LNCAP (cell line): Measurements from ENCODE around the gene SOCS6.

ENCODE experiments used
- TF ChIP-seq, protein P1 (sequence below): fragments of 450-650 bp; IDR thresholded peaks from 2 replicates; pipeline ENCODE4 v1.5.1; 2017; ENCODE audit warnings: mild to moderate bottlenecking

SOCS6 gene

DNA sequence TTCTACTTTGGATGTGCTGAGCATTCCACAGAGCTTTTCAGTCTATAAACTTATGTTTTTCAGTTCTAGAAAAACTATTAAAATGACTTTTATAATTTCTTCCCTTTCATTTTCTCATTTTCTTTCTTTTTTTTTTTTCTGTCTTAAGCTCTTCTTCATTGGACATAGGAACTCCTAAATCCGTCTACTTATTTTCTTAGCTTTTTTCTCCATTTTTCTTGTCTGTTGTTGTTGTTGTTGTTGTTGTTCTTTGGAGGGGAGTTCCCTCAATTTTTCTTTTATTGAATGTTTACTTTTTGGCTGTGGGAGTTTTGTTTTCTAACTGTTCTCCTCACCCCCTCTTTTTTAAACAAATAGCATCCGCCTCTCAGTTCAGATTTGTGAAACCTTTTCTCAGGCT, 7.9 kb downstream of the SOCS6 start:
- TF ChIP-seq, protein P1, sequence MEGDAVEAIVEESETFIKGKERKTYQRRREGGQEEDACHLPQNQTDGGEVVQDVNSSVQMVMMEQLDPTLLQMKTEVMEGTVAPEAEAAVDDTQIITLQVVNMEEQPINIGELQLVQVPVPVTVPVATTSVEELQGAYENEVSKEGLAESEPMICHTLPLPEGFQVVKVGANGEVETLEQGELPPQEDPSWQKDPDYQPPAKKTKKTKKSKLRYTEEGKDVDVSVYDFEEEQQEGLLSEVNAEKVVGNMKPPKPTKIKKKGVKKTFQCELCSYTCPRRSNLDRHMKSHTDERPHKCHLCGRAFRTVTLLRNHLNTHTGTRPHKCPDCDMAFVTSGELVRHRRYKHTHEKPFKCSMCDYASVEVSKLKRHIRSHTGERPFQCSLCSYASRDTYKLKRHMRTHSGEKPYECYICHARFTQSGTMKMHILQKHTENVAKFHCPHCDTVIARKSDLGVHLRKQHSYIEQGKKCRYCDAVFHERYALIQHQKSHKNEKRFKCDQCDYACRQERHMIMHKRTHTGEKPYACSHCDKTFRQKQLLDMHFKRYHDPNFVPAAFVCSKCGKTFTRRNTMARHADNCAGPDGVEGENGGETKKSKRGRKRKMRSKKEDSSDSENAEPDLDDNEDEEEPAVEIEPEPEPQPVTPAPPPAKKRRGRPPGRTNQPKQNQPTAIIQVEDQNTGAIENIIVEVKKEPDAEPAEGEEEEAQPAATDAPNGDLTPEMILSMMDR: no peak

DNA sequence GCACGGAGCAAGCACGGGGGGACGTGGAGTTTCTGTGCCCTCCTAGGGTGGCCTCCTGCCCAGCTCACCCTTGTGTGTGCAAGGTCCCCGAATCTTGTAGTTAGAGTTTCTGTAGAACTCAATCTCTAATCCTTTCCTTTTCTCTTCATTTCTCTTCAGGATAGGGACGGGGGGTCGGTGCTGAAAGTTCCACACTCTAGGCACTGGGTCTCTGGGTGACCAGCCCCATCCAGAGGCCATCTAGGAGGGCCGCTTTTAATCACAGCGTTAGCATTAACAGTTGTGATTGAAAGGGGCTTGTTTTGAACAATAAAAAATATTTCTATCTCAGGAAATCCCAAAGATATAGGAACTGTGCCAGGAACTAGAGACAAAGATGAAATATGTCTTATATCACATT, 10.5 kb downstream of the SOCS6 start:
- TF ChIP-seq, protein P1: no peak

DNA sequence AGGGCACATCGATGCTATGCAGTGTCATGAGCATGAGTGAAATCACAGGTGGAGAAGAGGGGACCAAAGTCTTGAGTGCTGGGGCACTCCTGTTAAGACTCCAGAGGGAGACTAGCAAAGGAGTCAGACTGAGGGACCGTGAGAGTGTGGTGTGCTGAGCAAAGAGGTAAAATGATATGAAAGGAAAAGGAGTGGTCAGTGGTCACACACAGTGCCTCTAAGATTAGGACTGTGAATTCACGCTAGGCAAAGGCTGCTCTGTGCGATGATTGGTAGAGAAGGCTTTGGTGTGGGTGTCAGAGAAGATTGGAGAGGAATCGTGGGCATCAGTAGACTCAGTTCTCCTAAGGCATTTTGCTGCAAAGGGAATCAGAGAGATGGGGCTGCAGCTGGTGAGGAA, 12.8 kb downstream of the SOCS6 start:
- TF ChIP-seq, protein P1: no peak

DNA sequence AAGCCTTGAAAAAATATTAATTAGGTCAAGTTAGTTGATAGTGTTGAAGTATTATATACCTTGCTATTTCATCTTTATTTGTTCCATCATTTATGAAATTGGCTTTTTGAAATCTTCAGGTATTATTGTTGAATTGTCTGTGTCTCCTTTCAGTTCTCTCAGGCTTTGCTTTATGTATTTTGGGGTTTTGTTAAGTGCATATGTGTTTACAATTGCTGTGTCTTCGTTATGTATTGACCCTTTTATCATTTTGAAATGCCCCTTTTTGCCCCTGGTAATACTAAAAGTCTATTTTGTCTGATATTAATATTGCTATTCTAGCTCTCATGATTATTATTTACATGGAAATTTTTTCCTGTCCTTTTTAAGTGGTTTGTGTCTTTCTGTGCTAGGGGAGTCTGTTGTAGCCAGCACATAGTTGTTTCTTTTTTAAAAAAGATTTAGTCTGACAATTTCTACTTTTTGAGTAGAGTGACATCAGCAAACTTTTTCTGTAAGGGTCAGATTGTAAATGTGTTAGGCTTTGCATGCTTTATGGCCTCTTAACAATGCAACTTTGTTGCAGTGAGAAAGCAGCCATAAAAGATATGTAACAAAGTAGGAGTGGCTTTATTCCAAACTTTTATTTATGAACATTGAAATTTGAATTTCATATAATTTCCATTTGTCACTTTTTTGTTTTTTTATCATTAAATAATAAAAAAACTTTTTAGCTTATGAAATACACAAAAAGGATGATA, 19.9 kb downstream of the SOCS6 start:
- TF ChIP-seq, protein P1: no peak

DNA sequence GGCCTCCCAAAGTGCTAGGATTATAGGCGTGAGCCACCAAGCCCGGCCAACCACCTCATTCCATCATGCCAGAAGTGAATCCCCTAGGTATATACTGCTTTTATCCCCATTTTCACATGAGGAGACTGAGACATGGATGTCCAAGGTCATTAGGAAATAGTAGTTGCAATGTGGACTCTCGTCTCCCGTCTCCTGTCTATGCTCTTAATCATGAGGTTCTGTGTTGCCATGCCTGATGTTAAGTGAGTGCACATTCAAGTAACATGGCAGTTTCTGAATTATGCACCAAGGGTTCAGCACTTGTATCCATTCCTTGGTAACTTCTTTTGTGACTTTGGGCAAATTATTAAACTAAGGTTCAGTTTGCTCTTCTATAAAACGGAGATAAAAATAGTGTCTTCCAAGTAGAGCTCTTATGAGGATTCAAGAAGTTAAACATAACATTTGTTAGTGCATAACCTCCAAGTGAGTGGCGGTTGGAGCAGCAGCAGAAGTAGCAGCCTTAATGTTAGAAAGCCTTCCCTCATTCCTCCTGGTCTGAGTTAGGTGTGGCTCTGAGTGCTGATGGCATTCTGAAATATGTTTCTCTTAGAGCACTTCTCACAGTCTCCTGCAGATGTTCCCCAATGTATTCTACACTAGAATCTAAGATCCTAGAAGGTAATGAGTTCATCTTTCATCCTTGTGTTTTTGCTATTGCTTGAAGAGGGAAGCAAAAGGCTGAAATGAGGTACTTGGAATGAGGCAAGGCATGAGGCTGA, 21.9 kb downstream of the SOCS6 start:
- TF ChIP-seq, protein P1: no peak

DNA sequence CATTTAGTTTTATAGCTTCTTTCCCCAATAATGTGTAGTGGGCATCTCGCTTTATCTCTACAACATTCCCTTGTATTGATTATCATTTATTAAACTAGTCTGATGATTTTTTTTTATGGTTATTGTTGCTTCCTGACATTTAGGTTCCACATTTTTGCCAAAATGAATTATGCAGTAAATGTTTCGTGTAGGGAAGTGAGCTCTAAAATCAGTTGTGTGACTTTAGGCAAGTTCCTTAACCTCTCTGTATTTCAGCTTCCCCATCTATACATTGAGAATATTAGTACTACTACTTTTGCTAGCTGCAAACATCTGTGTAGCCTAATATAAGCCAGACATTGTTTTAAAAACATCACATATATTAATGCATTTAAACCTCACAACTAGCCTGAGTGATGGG, 22.9 kb downstream of the SOCS6 start:
- TF ChIP-seq, protein P1: no peak

DNA sequence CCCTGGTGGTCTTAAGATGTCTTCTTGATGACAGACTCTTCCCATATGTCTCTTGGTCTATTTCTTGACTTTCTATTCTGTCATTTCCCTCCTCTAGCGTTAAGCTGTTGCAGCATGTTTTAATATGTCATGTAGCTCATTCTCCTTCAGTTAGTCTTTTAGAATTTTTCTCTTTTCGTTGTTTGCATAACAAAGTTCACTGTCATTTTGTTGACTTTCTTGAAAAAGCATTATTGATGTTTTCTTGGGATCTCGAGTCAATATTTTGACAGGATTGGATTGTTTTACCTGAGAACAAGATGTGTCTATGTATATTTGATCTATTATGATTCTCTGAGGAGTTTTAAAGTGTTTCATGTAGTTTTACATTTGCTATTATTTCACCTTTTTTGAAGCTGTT, 24.8 kb downstream of the SOCS6 start:
- TF ChIP-seq, protein P1: no peak
